Dermis microvascular lymphatic vessel endothelial cell (primary cell): ENCODE measurements around the gene ANKRD7. TPM values are rescaled to one million over a fixed set of nuclear protein-coding genes. Genes with fewer than 3 reads are reported as not detected.

Experiments used
- DNase-seq, 2 donors: peaks; one replicate each; pipeline versions ENCODE4 v3.0.0 to v3.0.0-alpha.2; 2010; ENCODE audit warnings: low read depth in 2 of 2
- total RNA-seq: library from RNA; depleted of rRNA; stranded (reverse); fragments of >200 nt; gene quantifications from 2 replicates; pipeline ENCODE4 v1.2.1, GENCODE V29; 2014

The ANKRD7 gene
- 0.13 TPM in 2 replicates for total RNA-seq

DNA sequence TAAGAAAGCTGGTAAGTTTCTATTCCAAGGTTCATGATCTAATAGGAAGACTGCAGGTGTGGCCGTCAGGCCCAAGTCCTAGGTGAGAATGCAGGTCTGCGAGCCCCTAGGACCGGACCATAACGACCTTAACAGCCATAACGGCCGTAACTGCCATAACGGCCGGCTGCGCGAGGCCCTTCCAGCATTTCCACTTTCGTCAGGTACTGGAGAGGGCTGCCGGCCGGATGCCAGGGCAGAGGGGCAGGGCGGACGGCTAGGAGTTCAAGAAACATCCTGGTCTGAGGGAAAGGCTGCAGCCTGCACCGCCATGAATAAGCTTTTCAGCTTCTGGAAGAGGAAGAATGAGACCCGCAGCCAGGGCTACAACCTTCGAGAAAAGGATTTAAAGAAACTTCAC is at the start of gene ANKRD7:
ANKRD7 (plus strand) TSS at position 184 of the 400 bp plus-strand sequence; CDS start at position 311, 127 bp downstream.
- no peak for DNase-seq

- DNase-seq: no peak
Observed at GRCh38 chr7:118175740-118176139, 48.8 kb upstream of the ANKRD7 start.

- DNase-seq: no peak
Observed at GRCh38 chr7:118179191-118179590, 45.3 kb upstream of the ANKRD7 start.

- peak in 1 of 2 donors; percentile 6 for DNase-seq
Observed at GRCh38 chr7:118182593-118183427, 41.7 kb upstream of the ANKRD7 start.

DNA sequence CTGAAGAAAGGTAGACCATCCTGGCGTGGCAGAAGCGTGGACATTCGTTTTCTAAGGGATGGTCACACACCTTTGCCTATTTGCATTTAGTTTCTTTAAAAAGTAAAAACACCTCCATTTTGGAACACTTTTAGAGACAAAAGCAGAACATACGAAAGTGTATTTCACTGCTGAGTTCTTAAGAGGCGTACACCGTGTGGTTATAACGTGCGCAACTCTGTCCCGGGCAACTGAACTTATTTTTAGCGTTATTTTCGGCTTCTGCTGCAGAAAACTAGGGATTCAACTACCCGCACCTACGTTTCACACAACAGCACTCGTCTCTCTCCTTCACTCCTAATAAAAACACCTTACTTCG is 41.1 kb upstream of the ANKRD7 start:
- no peak for DNase-seq

DNA sequence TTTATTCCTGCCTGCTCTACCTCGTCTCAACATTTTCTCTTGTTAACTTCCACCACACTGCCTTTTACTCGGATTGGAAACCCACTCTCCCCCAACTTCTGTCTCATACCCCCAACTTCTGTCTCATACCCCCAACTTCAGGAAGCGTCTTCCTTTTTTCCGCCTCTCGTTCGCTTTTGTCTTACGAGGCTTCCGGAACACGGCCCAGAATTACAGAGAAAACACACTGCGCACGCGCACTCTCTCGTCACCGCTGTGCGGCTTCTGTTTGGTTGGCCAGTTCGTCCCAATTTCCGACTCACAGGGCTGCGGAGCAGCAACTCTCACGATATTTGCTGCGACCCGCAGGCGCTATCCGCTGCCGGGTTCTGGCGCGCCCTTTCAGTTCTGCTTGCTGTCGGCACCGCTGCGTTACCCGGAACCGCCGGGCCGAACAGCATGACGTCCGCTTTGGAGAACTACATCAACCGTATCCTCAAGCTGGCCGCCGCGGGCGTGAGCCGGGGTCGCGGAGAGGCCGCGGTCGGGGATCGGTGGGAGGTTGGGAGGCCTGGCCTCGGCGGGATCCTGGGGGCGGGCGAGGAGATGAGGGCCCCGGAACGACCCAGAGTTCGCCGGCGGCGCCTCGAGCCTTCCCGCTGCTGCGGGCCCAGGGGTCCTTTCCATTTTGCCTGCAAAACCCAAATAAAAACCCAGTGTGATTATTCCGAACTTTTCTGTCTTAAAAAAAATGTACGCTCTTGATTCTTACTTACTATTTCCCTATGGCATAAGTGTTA is 40.5 kb upstream of the ANKRD7 start, which contains the start of gene LSM8:
LSM8 (plus strand) TSS at position 379 of the 779 bp plus-strand sequence; CDS start at position 439, 60 bp downstream.
- peak; percentile 99 for DNase-seq

- DNase-seq: peak in 1 of 2 donors; percentile 12
Observed at GRCh38 chr7:118184565-118184940, 40.0 kb upstream of the ANKRD7 start.

DNA sequence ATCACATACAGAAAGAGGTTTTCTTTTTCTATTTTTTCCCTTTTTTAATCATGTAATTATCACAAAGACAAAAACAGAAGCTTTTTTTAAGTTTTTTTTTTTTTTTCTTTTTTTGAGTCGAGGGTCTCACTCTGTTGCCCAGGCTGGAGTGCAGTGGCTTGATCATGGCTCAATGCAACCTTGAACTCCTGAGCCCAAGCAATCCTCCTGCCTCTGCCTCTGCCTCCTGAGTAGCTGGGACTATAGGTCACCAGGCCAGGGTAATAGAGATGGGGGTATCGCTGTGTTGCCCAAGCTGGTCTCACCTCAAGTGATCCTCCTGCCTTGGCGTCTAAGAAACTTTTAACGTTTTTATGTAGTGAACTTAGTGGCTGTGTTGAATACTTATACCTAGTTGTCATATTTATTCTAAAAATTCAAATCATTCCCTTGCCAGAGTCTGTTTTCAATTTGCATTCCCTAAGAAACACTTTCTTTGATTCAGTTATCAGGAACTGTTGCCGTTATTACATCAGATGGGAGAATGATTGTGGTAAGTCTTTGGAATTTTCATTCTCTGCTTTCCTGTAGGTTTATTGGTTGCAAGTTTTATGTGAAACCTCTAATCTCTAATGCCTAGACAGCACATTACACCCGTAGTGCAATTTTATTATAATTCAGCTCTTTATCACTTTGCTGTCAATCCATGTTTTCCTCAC is 39.2 kb upstream of the ANKRD7 start:
- no peak for DNase-seq

GRCh38 chr7:118186501-118186900 is 38.0 kb upstream of the ANKRD7 start:
- no peak for DNase-seq

GRCh38 chr7:118194571-118194970 is 29.9 kb upstream of the ANKRD7 start:
- no peak for DNase-seq

DNA sequence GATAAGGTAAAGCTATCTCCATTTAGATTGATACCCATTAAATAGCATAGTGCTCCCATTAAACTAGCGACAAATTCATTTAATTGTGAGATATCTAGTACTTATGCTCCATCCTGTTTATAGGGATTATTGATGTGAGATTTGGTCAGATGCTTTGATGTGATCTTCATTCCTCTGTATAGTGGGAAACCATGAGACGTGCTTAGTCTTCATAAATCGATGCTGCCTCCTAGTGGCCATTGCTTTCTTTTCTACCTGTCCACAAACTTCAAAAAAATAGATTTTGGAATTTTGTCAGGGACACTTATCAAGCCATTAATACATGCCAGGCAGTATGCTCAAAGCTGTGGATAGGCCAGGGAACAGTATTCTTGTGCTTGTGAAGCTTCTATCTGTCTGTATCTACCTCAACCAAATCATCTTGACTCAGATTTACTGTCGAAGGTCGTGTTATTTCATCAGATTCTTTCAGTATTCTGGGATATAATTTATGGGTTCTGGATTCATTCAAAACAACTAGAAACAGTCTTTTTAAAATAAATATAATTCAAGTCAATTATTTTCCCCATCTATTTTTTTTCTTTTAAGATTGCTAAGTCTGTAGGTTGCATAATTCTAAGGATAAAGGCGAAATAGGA is 28.5 kb upstream of the ANKRD7 start:
- peak; percentile 54 to 75 for DNase-seq

DNA sequence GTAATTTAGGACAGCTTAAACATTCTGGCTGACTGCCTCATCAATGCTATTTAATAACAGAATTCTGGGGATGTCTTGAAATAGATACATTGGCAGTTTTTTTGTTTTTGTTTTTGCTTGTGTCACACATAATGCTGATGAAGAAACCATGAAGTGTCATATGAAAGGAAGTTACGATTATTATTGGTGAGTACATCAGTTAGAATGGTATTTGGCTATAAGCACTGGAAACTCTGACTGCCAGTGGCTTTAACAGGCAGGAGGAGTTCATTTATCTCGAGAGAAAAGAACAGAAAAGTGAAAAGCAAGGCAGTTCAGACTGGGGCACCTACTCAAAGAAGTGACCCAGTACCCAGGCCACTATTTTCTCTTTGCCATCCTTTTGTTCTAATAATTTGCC is 22.4 kb upstream of the ANKRD7 start:
- DNase-seq: no peak

DNA sequence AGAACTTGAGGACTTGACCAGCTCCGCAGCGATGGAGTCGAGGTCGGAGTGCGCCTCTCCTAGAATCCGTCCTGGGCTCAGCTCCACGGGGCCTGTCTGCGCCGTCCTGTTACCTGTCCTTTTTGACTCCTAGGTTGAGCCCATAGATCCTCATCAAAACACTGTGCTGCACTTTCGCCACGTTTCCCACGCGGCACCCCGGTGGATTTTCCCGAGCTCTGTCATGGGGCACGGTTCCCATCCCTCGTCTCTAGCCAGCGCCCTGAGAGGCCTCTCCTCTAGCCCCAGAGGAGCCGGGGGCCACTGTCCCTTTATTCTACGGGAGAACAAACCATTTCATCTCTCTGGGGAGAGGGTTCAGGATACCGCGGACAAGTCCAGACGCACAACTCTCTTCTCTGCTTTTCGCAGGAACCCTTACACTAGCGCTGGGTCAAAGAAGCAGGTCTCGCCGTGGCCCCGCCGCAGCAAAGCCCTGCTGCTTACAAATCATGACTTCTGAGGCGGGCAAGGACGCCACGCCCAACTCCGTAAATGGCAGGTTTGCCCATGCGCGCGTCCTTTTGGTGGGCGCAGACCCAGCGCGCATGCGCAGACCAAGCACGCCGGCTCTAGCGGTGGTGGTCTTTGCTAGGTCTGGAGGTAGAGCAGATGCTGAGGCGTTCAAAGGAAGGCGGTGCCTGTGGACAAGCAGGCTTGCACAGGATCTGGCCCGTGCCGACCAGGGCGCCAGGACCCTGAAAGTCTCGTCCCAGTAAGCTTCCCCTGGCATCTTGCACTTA is 10.3 kb upstream of the ANKRD7 start:
- DNase-seq: peak; percentile 43 to 77

DNA sequence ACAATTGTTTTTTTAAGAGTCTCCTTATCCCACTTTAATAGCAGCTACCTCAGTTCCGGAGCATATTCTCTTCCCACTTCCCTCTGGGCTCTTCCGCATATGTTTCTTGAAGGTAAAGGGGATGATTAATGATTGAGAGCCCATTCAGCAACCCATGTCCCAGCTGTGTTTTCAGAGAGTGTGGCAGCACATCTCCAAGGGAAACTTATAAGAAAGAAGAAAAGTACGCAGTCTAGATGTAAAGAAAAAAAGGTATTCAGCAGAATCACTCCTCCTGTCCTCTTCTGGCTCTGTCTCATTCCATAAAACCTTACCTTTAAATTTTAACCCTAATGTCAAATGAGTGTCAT is 9.7 kb upstream of the ANKRD7 start:
- DNase-seq: no peak

- DNase-seq: no peak
Observed at GRCh38 chr7:118217210-118217619, 7.3 kb upstream of the ANKRD7 start.

GRCh38 chr7:118218413-118219156 is 5.9 kb upstream of the ANKRD7 start:
- DNase-seq: no peak

GRCh38 chr7:118219157-118219512 is 5.4 kb upstream of the ANKRD7 start:
- no peak for DNase-seq

DNA sequence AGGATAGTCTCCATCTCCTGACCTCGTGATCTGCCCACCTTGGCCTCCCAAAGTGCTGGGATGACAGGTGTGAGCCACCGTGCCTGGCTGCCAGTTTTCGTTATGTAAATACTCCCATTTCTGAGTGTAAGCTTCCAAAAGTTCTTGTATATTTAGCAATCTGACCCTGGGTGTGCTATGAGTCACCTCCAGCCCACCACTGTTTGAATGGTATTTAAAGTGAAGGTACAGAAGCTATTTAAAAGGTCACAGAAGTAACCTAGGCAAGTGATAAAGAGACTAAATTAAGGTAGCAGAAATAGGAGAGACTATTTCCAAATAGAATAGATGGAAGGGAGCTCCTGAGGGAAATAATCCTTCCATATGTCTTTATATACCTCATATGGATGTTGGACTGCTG is 3.9 kb upstream of the ANKRD7 start:
- no peak for DNase-seq

DNA sequence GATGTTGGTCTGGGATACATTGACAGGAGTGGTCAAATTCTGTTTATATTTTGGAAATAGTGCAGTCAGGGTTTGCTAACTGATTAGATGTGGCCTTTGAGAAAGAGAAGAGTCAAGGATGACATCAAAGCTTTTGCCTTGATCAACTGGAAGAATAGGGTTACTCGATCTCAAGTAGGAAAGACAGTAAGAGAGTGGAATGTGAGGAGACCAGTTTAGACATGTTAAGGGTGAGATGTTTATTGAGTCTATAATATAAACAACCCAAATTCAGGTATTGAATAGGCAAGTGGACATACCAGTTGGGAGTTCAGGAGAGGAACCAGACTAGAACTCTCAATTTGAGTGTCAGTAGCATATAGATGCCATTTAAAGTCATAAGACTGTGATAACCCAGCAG is 1.9 kb upstream of the ANKRD7 start:
- no peak for DNase-seq

DNA sequence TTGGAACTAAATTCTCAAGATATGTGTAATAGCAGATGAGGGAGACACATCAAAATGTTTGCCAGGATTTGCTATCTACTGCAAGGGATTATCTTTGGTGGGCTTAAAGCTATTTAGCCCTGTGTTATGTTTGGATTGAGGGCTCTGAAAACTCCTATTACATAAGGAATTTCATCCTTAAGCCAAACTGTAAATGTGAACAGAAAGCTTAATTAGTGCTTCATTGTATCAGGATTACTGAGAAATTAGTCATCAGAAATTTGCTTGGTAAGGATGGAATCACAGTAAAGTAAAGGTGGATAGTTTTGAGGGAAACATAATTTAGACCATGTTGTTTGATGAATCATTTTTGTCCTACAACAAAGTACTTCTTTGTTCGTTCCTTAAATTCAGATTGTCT is 8.3 kb downstream of the ANKRD7 start:
- DNase-seq: no peak
